Natural killer cell (primary cell): Measurements from ENCODE around the gene TCF15. TPM values are rescaled to one million over a fixed set of nuclear protein-coding genes. Genes with fewer than 3 reads are reported as not detected.

Experiments
- ATAC-seq, 3 donors: fragments of 150-1000 bp in 2 of 3; fragments of 200-7000 bp in 1 of 3; cut with Tn5 transposase; 1 replicate in 1 of 3; 2 replicates in 2 of 3; pipeline ENCODE4 v1.10.0; 2021; ENCODE audit warnings: mild to moderate bottlenecking in 2 of 3, moderate library complexity in 2 of 3
- DNase-seq, 2 donors: peaks; one replicate each; pipeline versions ENCODE4 v3.0.0 to v3.0.0-alpha.2; 2013 to 2021; ENCODE audit warnings: mixed read lengths in 1 of 2
- H3K27ac ChIP-seq: one replicate; pipeline ENCODE4 v1.5.1; 2013; ENCODE audit warnings: mild to moderate bottlenecking, low read length
- H3K27me3 ChIP-seq: one replicate; pipeline ENCODE4 v1.6.1; 2013; ENCODE audit warnings: low read length; ENCODE audit not compliant: control insufficient read depth, insufficient read depth
- H3K36me3 ChIP-seq: one replicate; pipeline ENCODE4 v1.6.1; 2013; ENCODE audit warnings: low read length; ENCODE audit not compliant: control insufficient read depth, insufficient read depth
- H3K4me1 ChIP-seq: one replicate; pipeline ENCODE4 v1.6.1; 2013; ENCODE audit warnings: low read length; ENCODE audit not compliant: control insufficient read depth, insufficient read depth
- H3K4me3 ChIP-seq: one replicate; pipeline ENCODE4 v1.5.1; 2013; ENCODE audit warnings: low read length
- H3K9me3 ChIP-seq: one replicate; pipeline ENCODE4 v1.6.1; 2013; ENCODE audit warnings: low read length; ENCODE audit not compliant: control insufficient read depth, insufficient read depth
- H3K27ac Mint-ChIP-seq, 2 donors: one replicate each; pipeline ENCODE4 v1.8.0; 2022; ENCODE audit warnings: mild to moderate bottlenecking in 2 of 2, mixed read lengths in 2 of 2, moderate library complexity in 1 of 2
- H3K27me3 Mint-ChIP-seq, 2 donors: one replicate each; pipeline ENCODE4 v1.8.0; 2022; ENCODE audit warnings: low read depth in 2 of 2, mixed read lengths in 2 of 2
- H3K36me3 Mint-ChIP-seq: one replicate; pipeline ENCODE4 v1.8.0; 2022; ENCODE audit warnings: mixed read lengths
- H3K4me1 Mint-ChIP-seq, 2 donors: one replicate each; pipeline ENCODE4 v1.8.0; 2022; ENCODE audit warnings: mixed read lengths in 2 of 2
- H3K4me3 Mint-ChIP-seq: one replicate; pipeline ENCODE4 v1.8.0; 2022; ENCODE audit warnings: mild to moderate bottlenecking, moderate library complexity, mixed read lengths
- H3K9me3 Mint-ChIP-seq, 2 donors: one replicate each; pipeline ENCODE4 v1.8.0; 2022; ENCODE audit warnings: mixed read lengths in 2 of 2
- CTCF ChIP-seq: fragments of 200-600 bp; IDR thresholded peaks from one replicate; pipeline ENCODE4 v1.8.0; 2022; ENCODE audit warnings: antibody characterized with exemption
- WGBS: methylation state at CpG from one replicate; pipeline ENCODE4 v1.1.7; 2013; ENCODE audit warnings: missing lambda C conversion rate; ENCODE audit not compliant: insufficient coverage; 5-methylcytosine and 5-hydroxymethylcytosine counted together
- intact Hi-C: fragments of 100-400 bp; cut with micrococcal nuclease; formaldehyde crosslinking; loops from one replicate; pipeline ENCODE4 v1.14.2; 2022
- total RNA-seq, 4 donors: library from RNA; stranded (reverse); fragments of 120-200 nt in 1 of 4; gene quantifications; one replicate each; pipeline versions ENCODE4 v1.2.3 to v1.2.4, GENCODE V29; 2013 to 2022

Gene TCF15
- total RNA-seq, 3 donors from 2014 or later (not counting 1 experiment from before 2014, with no cell fraction given) = 0.32 TPM; not detected in 2

- Histone ChIP-seq H3K36me3 (peaks cover 16% of the 10 kb centered on the region), H3K27ac (no peak overlapping the region), H3K9me3 (no peaks in the 10 kb centered on the region), H3K4me3 (no peak overlapping the region), H3K4me1 (peaks cover 13% of the 10 kb centered on the region), H3K27me3 (peaks cover 5% of the 10 kb centered on the region)
- ATAC-seq (no peak), DNase-seq (no peak)
- Mint-ChIP-seq H3K36me3 (no peaks in the 10 kb centered on the region), H3K4me3 (no peak overlapping the region), H3K9me3 (no peaks in the 10 kb centered on the region), H3K27me3 (no peaks in the 10 kb centered on the region), H3K27ac (no peak overlapping the region), H3K4me1 (peaks cover 16 to 28% of the 10 kb centered on the region in 2 donors)
- intact Hi-C loops = loop anchor here (5.0 kb wide), 1 partner anchor 294 kb away; no protein-coding TSS in a partner anchor
- TF ChIP-seq CTCF = no peak
- WGBS = 95% methylated on average over 10 of the region's 10 CpGs
These were observed 36.2 kb upstream of the TCF15 start for GRCh38 chr20:646107-646867.

- Histone ChIP-seq H3K4me3 (no peak overlapping the region), H3K27me3 (peaks cover 5% of the 10 kb centered on the region), H3K36me3 (peaks cover 16% of the 10 kb centered on the region), H3K9me3 (no peaks in the 10 kb centered on the region), H3K4me1 (peaks cover 13% of the 10 kb centered on the region), H3K27ac (no peak overlapping the region)
- H3K27me3 Mint-ChIP-seq = no peaks in the 10 kb centered on the region
- TF ChIP-seq CTCF = peak; percentile 99
- peak; percentile 82 to 89 (median 87) for ATAC-seq
- H3K4me3 Mint-ChIP-seq = no peak overlapping the region
- DNase-seq = peak; percentile 70 to 80
- H3K27ac Mint-ChIP-seq = no peak overlapping the region
- intact Hi-C loops = loop anchor here (1.0 to 5.0 kb wide), 2 partner anchors 84 to 293 kb away; no protein-coding TSS in a partner anchor
- no peaks in the 10 kb centered on the region for H3K9me3 Mint-ChIP-seq
- peaks cover 8 to 20% of the 10 kb centered on the region in 2 donors for H3K4me1 Mint-ChIP-seq
- WGBS = 22% methylated on average over 18 of the region's 20 CpGs
- no peaks in the 10 kb centered on the region for H3K36me3 Mint-ChIP-seq
These were observed 35.4 kb upstream of the TCF15 start for GRCh38 chr20:645318-646106.

GRCh38 chr20:644692-645317, 34.7 kb upstream of the TCF15 start:
- DNase-seq (no peak), ATAC-seq (no peak)
- WGBS = 92% methylated on average over 5 of the region's 11 CpGs
- Mint-ChIP-seq H3K36me3 (no peaks in the 10 kb centered on the region), H3K27me3 (no peaks in the 10 kb centered on the region), H3K4me1 (peaks cover 7 to 13% of the 10 kb centered on the region in 2 donors), H3K9me3 (no peaks in the 10 kb centered on the region), H3K4me3 (no peak overlapping the region), H3K27ac (no peak overlapping the region)
- Histone ChIP-seq H3K4me3 (no peak overlapping the region), H3K27ac (no peak overlapping the region), H3K4me1 (peaks cover 13% of the 10 kb centered on the region), H3K27me3 (peaks cover 5% of the 10 kb centered on the region), H3K9me3 (no peaks in the 10 kb centered on the region), H3K36me3 (peaks cover 16% of the 10 kb centered on the region)
- no peak for TF ChIP-seq CTCF
- intact Hi-C loops = loop anchor here (1.0 to 5.0 kb wide), 2 partner anchors 84 to 293 kb away; no protein-coding TSS in a partner anchor
